Astrocyte of the cerebellum (primary cell): ENCODE data around the gene CNMD.

Source experiments
- DNase-seq: peaks from one replicate; pipeline ENCODE4 v3.0.0-alpha.2; 2011; ENCODE audit warnings: low read depth
- H3K4me3 ChIP-seq: 2 replicates; pipeline ENCODE4 v1.5.1; 2011; ENCODE audit warnings: mild to moderate bottlenecking, low read depth, low read length, moderate library complexity
- in situ Hi-C: cut with HindIII; loops from 2 replicates; pipeline ENCODE4 v1.10.0; 2017; ENCODE audit warnings: low sequenced_read_pairs
- TF ChIP-seq, protein P1 (sequence below): IDR thresholded peaks from 2 replicates; pipeline ENCODE4 v1.5.1; 2012; ENCODE audit warnings: low read length, low read depth, moderate library complexity, mild to moderate bottlenecking; ENCODE audit errors: missing control alignments

CNMD gene

DNA sequence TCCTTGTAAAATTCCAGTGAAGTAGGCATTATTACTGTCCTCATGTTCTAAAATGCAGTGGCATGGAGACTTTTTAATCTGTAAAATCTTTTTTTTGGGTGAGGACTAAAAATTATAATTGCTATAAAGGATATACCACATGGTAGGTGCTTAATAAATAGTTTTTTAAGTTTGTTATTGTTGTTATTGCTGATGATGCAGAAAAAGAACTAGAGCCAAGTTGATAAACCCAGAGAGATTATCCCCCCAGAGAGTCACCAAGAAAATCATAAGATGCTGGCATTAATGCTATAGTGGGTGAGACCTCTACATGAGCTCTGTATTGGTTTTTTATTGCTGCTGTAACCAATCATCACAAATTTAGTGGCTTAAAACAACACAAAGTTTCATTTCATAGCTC, 44.3 kb upstream of the CNMD start:
- in situ Hi-C loops = no loop called here
- no peak overlapping the region for H3K4me3 ChIP-seq
- TF ChIP-seq, protein P1, sequence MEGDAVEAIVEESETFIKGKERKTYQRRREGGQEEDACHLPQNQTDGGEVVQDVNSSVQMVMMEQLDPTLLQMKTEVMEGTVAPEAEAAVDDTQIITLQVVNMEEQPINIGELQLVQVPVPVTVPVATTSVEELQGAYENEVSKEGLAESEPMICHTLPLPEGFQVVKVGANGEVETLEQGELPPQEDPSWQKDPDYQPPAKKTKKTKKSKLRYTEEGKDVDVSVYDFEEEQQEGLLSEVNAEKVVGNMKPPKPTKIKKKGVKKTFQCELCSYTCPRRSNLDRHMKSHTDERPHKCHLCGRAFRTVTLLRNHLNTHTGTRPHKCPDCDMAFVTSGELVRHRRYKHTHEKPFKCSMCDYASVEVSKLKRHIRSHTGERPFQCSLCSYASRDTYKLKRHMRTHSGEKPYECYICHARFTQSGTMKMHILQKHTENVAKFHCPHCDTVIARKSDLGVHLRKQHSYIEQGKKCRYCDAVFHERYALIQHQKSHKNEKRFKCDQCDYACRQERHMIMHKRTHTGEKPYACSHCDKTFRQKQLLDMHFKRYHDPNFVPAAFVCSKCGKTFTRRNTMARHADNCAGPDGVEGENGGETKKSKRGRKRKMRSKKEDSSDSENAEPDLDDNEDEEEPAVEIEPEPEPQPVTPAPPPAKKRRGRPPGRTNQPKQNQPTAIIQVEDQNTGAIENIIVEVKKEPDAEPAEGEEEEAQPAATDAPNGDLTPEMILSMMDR = no peak
- no peak for DNase-seq

DNA sequence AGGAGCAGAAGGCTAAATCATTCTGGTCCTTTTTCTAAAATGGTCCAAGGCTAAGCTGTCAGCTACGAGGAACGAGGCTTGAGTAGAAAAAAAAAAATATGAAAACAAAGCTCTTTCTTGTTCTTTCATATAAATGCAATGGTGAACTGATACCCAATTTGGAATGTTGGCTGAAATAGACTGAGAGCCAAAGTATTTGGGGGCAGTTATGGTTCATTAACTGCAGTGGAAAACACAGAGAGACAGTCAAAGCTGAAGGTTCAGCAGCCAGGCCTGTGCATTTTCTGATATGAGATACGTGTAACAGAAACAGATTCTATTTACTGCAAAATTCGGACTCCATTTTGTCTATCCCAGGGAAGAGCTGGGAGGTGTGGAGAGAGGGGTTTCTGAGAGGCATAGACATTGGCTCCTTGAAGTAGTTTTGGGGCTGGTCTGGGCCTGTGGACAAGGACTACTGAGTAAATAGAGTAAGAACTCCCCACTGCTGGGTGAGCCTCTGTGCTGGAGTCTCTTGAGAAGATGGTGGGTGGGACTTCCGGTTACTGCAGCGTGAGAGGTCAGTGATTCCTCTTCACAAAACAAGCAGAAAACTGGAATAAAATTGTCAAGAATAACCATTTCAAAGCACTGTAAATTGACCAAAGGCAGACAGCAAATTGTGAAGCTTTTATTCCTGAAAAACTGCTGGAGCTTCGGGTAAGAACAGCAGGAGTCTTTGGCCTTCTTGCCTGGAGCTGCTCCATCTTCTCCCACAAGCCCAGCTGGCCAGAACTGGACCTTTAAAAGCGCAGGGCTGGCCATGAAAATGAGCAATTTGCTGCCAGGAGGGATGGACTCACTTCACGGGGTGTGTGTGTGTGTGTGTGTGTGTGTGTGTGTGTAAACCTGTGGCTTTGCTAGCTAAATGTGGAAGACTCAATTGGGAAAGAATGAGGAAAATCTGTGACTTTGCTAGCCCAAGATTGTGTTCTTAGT, 43.1 kb upstream of the CNMD start:
- H3K4me3 ChIP-seq = no peak overlapping the region
- in situ Hi-C loops = no loop called here
- TF ChIP-seq, protein P1 = no peak
- DNase-seq = no peak

DNA sequence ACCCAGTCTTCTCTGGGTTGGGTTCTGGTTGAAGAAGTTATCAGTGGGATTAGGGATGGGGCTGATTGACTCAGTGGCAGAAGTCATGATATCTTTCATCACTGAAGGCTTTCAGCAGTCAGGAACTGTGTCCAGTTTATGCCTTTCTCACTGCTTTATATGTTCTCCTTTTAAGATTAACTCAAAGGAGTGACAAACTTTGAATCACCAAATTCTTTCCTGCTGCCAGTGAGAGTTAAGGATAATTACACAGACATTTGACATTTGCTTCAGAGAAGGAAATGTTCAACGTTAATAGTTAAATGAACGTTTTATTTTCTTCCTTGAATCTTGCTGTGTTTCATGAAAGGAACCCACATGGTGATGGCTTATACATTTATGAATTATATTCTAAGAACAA, 41.0 kb upstream of the CNMD start:
- TF ChIP-seq, protein P1 = no peak
- no peak overlapping the region for H3K4me3 ChIP-seq
- no peak for DNase-seq
- in situ Hi-C loops = no loop called here

DNA sequence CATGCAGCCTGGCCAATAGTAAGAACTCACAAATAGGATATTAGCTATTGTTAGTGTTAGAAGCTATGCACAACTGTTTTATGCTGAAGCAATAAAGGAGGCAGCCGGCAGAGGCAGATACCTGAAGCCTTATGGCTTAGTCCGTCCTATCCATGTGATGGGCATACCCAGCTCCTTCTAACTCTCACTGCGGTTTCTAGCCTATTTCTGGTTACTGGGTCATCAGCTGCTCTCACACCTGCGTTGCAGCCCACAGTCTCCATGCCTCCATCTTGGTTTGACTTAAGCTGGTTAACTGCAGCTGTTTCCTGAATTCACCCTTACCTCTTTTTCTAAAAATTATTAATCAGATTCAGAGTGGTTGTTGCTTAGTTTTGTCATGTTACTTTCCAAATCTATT, 40.5 kb upstream of the CNMD start:
- in situ Hi-C loops = no loop called here
- TF ChIP-seq, protein P1 = no peak
- H3K4me3 ChIP-seq = no peak overlapping the region
- DNase-seq = no peak

DNA sequence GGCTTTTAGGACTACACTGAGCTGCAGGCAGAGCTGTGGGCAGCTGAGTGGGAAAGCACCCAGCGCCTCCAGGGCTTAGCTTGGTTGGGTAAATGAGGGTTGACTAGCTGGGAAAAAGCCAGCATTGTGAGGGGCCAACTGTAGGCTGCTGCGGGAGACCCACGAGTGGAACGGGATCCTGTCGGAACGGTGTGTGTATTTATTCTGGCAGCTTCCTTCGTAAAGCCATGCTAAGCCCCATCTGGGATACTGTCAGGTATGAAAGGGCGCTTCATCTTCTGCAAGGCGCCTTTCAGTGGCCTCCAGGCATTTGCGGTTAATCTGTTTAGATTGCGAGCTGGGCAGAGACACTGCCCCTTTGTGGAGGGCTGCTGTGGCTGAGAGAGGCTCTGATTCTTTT, 39.5 kb upstream of the CNMD start:
- DNase-seq = no peak
- in situ Hi-C loops = no loop called here
- TF ChIP-seq, protein P1 = no peak
- H3K4me3 ChIP-seq = no peak overlapping the region

DNA sequence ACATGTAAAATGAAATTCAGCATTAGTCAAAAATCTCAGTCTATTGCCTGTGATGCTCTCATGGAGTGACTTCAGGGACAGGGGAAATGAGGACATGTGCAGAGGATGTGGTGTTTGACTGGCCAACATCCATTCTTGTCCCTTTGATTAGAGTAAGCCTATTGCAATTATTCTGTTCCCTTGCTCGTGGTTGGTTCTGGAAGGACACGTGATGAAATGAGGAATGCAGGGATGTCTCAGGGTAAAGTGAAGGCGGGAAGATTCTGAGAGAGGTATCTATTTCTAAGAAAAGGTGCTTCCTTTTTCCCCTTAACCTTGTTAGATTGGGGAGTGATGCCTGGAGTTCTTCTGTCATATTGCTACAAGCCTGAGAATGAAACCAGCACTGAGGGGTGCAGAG, 37.1 kb upstream of the CNMD start:
- TF ChIP-seq, protein P1 = no peak
- no peak for DNase-seq
- H3K4me3 ChIP-seq = no peak overlapping the region
- in situ Hi-C loops = no loop called here
